Right atrium auricular region (tissue), 2 donors: ENCODE measurements around the gene TFAP2D. TPM values are rescaled to one million over a fixed set of nuclear protein-coding genes. Genes with fewer than 3 reads are reported as not detected.

Source experiments
- DNase-seq: peaks from one replicate; pipeline ENCODE4 v3.0.0-alpha.2; 2019; ENCODE audit warnings: low spot score
- H3K27ac ChIP-seq, 2 donors: fragments of 200-600 bp; sonication (generic); 1 replicate in 1 of 2; 2 replicates in 1 of 2; pipeline ENCODE4 v1.5.1; 2016 to 2019
- H3K27me3 ChIP-seq, 2 donors: fragments of 200-600 bp; sonication (generic); one replicate each; pipeline versions ENCODE4 v1.5.1 to v1.6.0; 2017 to 2019
- H3K36me3 ChIP-seq: fragments of 200-600 bp; sonication (generic); one replicate; pipeline ENCODE4 v1.5.1; 2016
- H3K4me1 ChIP-seq, 2 donors: fragments of 200-600 bp; sonication (generic); one replicate each; pipeline versions ENCODE4 v1.5.1 to v1.6.0; 2017 to 2019
- H3K4me3 ChIP-seq, 2 donors: fragments of 200-600 bp; sonication (generic); 1 replicate in 1 of 2; 2 replicates in 1 of 2; pipeline ENCODE4 v1.5.1; 2017 to 2019; ENCODE audit warnings: mild to moderate bottlenecking in 1 of 2, moderate library complexity in 1 of 2
- H3K9me3 ChIP-seq, 2 donors: fragments of 200-600 bp; sonication (generic); one replicate each; pipeline ENCODE4 v1.5.1; 2019
- CTCF ChIP-seq, 2 donors: fragments of 200-600 bp; sonication (generic); IDR thresholded peaks; one replicate each; pipeline ENCODE4 v1.5.1; 2019; ENCODE audit warnings: antibody characterized with exemption in 2 of 2
- total RNA-seq, 2 donors: library from RNA; depleted of rRNA; stranded (reverse); fragments of >200 nt; gene quantifications; one replicate each; pipeline ENCODE4 v1.1.0, GENCODE V29; 2016

TFAP2D gene
- total RNA-seq, 2 donors from 2014 or later = not detected

DNA sequence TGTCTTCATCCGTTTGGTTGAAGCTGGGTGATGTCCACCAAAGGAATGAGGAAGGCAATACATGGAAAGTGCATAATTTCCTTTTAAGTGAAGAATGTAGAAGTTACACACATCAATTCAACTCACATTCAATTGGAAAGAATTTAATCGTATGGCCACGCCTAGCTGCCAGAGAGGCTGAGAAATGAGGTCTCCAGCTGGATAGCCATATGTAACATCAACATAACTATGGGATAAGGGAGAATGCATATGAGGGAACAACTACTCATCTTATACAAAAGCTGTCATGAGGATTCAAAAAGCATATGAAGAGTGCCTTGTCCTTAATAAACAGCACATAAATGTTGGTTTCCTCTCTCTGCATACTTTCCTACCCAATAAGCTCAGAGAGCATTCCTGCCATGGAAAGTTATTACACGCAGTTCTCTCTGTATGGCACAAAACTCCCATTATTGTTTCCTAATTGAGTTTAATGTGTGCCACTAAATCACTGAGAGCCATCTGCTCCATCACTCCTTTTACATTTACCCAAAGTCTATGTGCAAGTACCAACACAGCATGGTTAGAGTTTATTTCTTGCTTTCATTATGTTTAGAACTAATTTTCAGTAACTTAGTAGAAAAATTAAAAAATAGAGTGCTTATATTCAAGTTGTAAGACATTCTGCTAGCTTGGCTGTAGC, 21.4 kb upstream of the TFAP2D start:
- Histone ChIP-seq H3K36me3 (no peaks in the 10 kb centered on the region), H3K27me3 (no peaks in the 10 kb centered on the region), H3K27ac (no peak overlapping the region), H3K4me3 (no peak overlapping the region), H3K4me1 (no peaks in the 10 kb centered on the region), H3K9me3 (no peaks in the 10 kb centered on the region)
- DNase-seq = no peak
- TF ChIP-seq CTCF (IDR thresholded peaks at IDR 0.05) = no peak

- no peak overlapping the region for H3K4me3 ChIP-seq
- TF ChIP-seq CTCF (IDR thresholded peaks at IDR 0.05) = no peak
- H3K36me3 ChIP-seq = no peaks in the 10 kb centered on the region
- no peaks in the 10 kb centered on the region for H3K27me3 ChIP-seq
- H3K4me1 ChIP-seq = no peaks in the 10 kb centered on the region
- H3K9me3 ChIP-seq = no peaks in the 10 kb centered on the region
- H3K27ac ChIP-seq = no peak overlapping the region
- no peak for DNase-seq
Observed at GRCh38 chr6:50698546-50698945, 14.8 kb upstream of the TFAP2D start.

DNA sequence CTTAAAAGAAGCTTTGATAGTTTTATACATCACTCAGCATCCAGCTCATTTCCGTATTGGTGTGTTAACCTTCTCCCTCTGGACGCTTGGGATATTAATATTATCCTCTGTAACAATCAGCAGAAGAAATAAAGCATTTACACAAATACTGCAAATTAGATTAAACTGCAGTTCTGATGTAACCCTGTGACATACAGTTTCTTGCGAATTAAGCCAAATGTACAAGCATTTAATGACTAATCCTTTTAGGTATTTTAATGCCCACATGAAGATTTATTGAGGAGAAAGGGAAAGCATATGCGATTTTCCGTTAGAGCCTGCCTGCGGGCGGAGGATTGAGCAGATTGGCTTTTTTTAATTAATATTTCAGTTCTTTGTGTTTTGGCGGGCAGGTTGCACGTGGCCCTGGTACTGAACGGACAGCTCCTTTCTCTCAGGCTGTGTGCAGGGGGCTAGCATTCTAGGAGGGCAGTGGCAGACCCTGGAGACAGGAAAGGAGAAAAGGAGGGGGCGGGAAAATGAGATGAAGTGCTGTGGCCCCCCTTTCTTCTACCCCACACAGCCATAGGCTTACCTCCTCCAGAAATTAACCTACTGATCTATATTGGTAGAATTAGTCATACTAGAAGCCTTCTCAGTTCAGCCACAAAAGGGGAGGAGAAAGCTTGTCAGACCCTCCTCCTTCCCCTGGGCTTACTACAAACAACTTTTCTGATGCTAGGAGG, 14.1 kb upstream of the TFAP2D start:
- no peak for DNase-seq
- no peak for TF ChIP-seq CTCF (IDR thresholded peaks at IDR 0.05)
- no peak overlapping the region for H3K4me3 ChIP-seq
- H3K4me1 ChIP-seq = no peaks in the 10 kb centered on the region
- no peaks in the 10 kb centered on the region for H3K36me3 ChIP-seq
- H3K27ac ChIP-seq = no peak overlapping the region
- H3K27me3 ChIP-seq = no peaks in the 10 kb centered on the region
- H3K9me3 ChIP-seq = no peaks in the 10 kb centered on the region

GRCh38 chr6:50706575-50706974, 6.8 kb upstream of the TFAP2D start:
- TF ChIP-seq CTCF (IDR thresholded peaks at IDR 0.05) = no peak
- no peak overlapping the region for H3K27ac ChIP-seq
- no peaks in the 10 kb centered on the region for H3K27me3 ChIP-seq
- no peak for DNase-seq
- H3K9me3 ChIP-seq = no peaks in the 10 kb centered on the region
- H3K4me1 ChIP-seq = peaks cover 0 to 8% of the 10 kb centered on the region in 2 donors
- no peak overlapping the region for H3K4me3 ChIP-seq
- H3K36me3 ChIP-seq = no peaks in the 10 kb centered on the region

GRCh38 chr6:50707191-50707590, 6.1 kb upstream of the TFAP2D start:
- Histone ChIP-seq H3K27me3 (no peaks in the 10 kb centered on the region), H3K36me3 (no peaks in the 10 kb centered on the region), H3K9me3 (no peaks in the 10 kb centered on the region), H3K27ac (no peak overlapping the region), H3K4me3 (no peak overlapping the region), H3K4me1 (peaks cover 0 to 8% of the 10 kb centered on the region in 2 donors)
- TF ChIP-seq CTCF (IDR thresholded peaks at IDR 0.05) = no peak
- DNase-seq = no peak
